ENCODE data around the gene NMT1. TPM values are rescaled to one million over a fixed set of nuclear protein-coding genes. Genes with fewer than 3 reads are reported as not detected.
A peak's percentile ranks its signal among the peaks of the same experiment; 100 is the strongest.
"Not testable (repeated sequence)": the region's sequence is repeated elsewhere in the genome, so short reads cannot be mapped to it uniquely, and the experiment has no call there.

NMT1 gene
- total RNA-seq, 2 experiments from 2014 or later: 136 to 148 TPM

DNA sequence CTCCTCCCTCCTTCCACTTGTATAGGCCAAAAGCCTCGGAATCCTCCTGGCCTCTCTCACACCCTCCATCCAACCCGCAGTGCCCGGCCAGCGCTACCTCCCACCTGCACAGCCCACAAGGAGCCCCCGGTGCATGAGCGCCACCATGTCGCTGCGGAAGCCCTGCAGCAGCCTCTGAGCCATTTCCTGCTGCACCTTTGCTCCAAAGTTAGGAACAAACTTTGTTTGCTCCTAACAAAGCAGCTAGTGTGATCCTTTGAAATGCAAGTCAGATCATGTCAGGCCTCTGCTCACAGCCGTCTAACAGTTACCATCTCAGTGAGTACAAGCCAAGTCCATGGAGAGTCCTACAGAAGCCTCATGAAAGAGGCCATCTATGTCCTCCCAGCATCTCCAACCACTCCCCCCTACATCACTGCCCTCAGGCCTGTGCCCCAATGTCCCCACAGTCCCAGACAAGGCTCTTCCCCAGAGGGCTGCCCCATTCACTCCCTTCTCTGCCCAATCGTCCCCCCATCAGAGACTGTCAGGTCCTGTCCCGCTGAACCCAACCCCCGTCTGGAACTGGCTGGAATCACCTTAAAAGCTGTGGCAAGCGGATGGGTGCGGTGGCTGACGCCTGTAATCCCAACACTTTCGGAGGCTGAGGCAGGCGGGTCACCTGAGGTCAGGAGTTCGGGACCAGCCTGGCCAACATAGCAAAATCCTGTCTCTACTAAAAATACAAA lies 17.1 kb upstream of the NMT1 start:
- Mint-ChIP-seq H3K27ac (no peak overlapping the region), H3K27me3 (no peaks in the 10 kb centered on the region), H3K4me3 (no peak overlapping the region), H3K4me1 (peaks cover 16% of the 10 kb centered on the region), H3K9me3 (ENCODE audit: low read depth) (no peaks in the 10 kb centered on the region), H3K36me3 (peaks cover 3% of the 10 kb centered on the region)
- no peak for DNase-seq
- CTCF ChIA-PET: interaction anchor here (1.6 to 1.7 kb wide), 2 partner anchors 22 to 55 kb away, joined by 4 to 5 read pairs; no protein-coding TSS in a partner anchor
- no peak for ATAC-seq

DNA sequence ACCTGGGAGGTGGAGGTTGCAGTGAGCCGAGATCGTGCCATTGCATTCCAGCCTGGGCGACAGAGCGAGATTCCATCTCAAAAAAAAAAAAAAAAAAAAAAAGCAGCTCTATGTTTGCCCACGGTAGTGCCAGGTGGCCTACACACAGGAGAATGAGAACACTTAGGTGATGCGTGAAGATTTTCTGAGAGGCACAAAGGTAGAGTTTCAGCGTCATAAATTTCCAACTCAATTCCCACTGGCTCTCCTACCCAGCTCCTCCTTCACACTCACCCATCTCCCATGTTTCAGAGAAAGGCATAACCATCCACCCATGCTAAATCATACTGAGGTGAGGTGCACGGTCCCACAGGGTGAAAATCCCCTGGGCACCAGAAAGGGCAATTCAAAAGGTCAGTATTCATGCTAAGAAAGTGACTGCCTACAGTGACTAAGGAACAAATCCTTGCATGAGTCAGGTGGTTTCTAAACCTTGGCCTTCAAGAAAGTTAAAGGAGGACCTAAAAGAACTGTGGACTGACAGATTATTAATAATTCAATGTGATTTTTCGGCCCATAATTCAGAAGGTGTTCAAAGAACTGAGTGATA lies 14.5 kb upstream of the NMT1 start:
- CTCF ChIA-PET: interaction anchor here (0.7 to 1.8 kb wide), 2 partner anchors 89 to 183 kb away, joined by 3 to 4 read pairs; partner anchors contain the start of gene ACBD4
- no peak overlapping the region for H3K4me3 Mint-ChIP-seq
- no peak for ATAC-seq
- peak overlapping the region; percentile 15 for H3K27ac Mint-ChIP-seq
- peaks cover 3% of the 10 kb centered on the region for H3K36me3 Mint-ChIP-seq
- no peaks in the 10 kb centered on the region for H3K9me3 Mint-ChIP-seq (ENCODE audit: low read depth)
- H3K4me1 Mint-ChIP-seq: peaks cover 32% of the 10 kb centered on the region
- no peak for DNase-seq
- no peaks in the 10 kb centered on the region for H3K27me3 Mint-ChIP-seq

GRCh38 chr17:45048795-45049563 lies 12.1 kb upstream of the NMT1 start:
- ATAC-seq (no peak), DNase-seq (no peak)
- no peaks in the 10 kb centered on the region for H3K9me3 Mint-ChIP-seq (ENCODE audit: low read depth)
- peaks cover 38% of the 10 kb centered on the region for H3K4me1 Mint-ChIP-seq
- no peaks in the 10 kb centered on the region for H3K27me3 Mint-ChIP-seq
- H3K4me3 Mint-ChIP-seq: peak overlapping the region; percentile 20
- H3K27ac Mint-ChIP-seq: peak overlapping the region; percentile 61
- CTCF ChIA-PET: interaction anchor here (0.7 to 3.1 kb wide), 12 partner anchors 10 to 329 kb away, joined by 3 to 25 read pairs (median 5); partner anchors contain the start of genes ACBD4 and NMT1
- H3K36me3 Mint-ChIP-seq: peaks cover 9% of the 10 kb centered on the region

DNA sequence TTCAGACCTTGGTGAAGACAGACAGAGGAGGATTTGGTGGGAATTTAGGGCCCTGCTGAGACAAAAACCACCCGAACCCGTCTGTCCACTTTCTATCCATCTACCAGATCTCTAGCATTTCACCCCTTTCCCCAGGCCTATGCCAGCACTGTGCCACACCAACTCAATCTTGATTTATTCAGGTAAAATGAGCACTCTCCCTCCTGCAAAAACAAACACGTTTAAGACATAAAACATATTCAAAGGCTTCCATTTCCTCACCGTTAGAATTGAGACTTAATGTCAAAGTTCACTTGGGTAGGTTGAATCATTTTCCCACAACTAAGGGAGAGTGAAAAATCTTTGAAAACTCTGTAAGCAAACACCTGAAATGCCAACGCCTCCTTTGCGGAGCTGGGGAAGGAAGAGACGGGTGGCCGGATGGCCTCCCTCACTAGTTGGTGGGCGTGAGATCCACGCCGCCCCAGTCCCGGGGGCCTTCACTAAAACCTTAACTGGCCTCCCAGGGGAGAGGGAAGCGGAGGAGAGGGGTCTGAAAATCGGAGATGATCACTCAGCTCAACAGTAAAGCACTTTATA lies 10.5 kb upstream of the NMT1 start:
- H3K27me3 Mint-ChIP-seq: no peaks in the 10 kb centered on the region
- H3K27ac Mint-ChIP-seq: peak overlapping the region; percentile 87
- H3K9me3 Mint-ChIP-seq (ENCODE audit: low read depth): no peaks in the 10 kb centered on the region
- ATAC-seq (peak; percentile 13), DNase-seq (peak; percentile 63)
- CTCF ChIA-PET: interaction anchor here (0.8 to 3.1 kb wide), 12 partner anchors 10 to 130 kb away, joined by 3 to 25 read pairs (median 5); partner anchors contain the start of genes ACBD4 and NMT1
- H3K4me1 Mint-ChIP-seq: peaks cover 43% of the 10 kb centered on the region
- H3K36me3 Mint-ChIP-seq: peaks cover 11% of the 10 kb centered on the region
- H3K4me3 Mint-ChIP-seq: peak overlapping the region; percentile 91

DNA sequence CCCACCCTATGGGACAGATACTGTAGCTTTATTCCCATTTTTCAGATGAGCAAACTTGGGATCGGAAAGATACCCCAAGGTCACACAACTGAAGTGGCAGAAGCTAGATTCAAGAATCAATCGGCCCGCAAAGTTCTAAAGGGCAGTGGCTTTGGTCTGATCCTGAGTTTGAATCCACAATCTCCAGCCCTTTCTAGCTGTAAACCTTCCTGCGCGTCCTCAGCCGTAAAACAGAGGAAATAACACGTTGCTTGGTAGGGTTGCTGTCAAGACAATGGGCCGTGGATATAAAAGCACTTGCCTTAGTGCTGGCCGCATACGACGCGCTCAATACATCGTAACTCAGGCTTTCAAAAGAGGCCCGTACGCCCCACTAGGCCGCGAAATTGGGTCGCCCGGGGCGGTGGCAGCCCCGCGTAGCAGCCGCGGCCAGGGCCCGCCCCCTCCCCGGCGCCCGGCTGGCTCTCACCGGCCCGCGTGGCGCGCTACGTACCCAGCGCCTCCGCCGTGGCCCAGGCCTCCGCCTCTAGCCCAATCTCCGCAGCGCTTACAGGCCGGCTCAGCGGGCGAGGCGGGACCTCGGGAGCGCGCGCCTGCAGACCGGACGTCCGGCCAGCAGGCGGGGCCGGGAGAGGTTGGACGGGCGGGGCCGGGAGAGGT lies 9.9 kb upstream of the NMT1 start, which contains the start of gene DCAKD:
TSS of gene DCAKD (minus strand) at position 573 of the 660 bp plus-strand sequence. CDS start 16,747 bp downstream, outside the sequence.
- Mint-ChIP-seq H3K4me3 (peak within 1 kb of the TSS; percentile 91), H3K27me3 (no peaks in the 10 kb centered on the region), H3K36me3 (peaks cover 11% of the 10 kb centered on the region), H3K4me1 (peaks cover 45% of the 10 kb centered on the region), H3K9me3 (ENCODE audit: low read depth) (no peaks in the 10 kb centered on the region), H3K27ac (peak within 1 kb of the TSS; percentile 91)
- DNase-seq (peak; percentile 96), ATAC-seq (peak; percentile 98)
- CTCF ChIA-PET: interaction anchor here (0.8 to 3.1 kb wide), 11 partner anchors 9 to 131 kb away, joined by 3 to 25 read pairs (median 4); partner anchors contain the start of genes ACBD4, HEXIM2 and NMT1

DNA sequence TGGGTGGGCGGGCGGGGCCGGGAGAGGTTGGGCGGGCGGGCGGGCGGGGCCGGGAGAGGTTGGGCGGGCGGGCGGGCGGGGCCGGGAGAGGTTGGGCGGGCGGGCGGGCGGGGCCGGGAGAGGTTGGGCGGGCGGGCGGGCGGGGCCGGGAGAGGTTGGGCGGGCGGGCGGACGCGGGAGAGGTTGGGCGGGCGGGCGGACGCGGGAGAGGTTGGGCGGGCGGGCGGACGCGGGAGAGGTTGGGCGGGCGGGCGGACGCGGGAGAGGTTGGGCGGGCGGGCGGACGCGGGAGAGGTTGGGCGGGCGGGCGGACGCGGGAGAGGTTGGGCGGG lies 9.4 kb upstream of the NMT1 start:
- H3K4me1 Mint-ChIP-seq: peaks cover 43% of the 10 kb centered on the region
- not testable (repeated sequence) for H3K27ac Mint-ChIP-seq; H3K27me3 Mint-ChIP-seq; H3K36me3 Mint-ChIP-seq; ATAC-seq; H3K9me3 Mint-ChIP-seq (ENCODE audit: low read depth); H3K4me3 Mint-ChIP-seq; DNase-seq
- CTCF ChIA-PET: interaction anchor here (0.8 to 1.9 kb wide), 3 partner anchors 9 to 110 kb away, joined by 3 to 6 read pairs (median 3); partner anchors contain the start of genes ACBD4, HEXIM2 and NMT1

GRCh38 chr17:45052052-45052772 lies 8.9 kb upstream of the NMT1 start:
- H3K36me3 Mint-ChIP-seq: peaks cover 9% of the 10 kb centered on the region
- H3K27me3 Mint-ChIP-seq: no peaks in the 10 kb centered on the region
- H3K9me3 Mint-ChIP-seq (ENCODE audit: low read depth): no peaks in the 10 kb centered on the region
- peak overlapping the region; percentile 78 for H3K4me3 Mint-ChIP-seq
- DNase-seq (peak; percentile 88), ATAC-seq (peak; percentile 30)
- H3K4me1 Mint-ChIP-seq: peaks cover 43% of the 10 kb centered on the region
- CTCF ChIA-PET: interaction anchor here (0.8 to 1.9 kb wide), 3 partner anchors 9 to 110 kb away, joined by 3 to 6 read pairs (median 3); partner anchors contain the start of genes ACBD4, HEXIM2 and NMT1
- H3K27ac Mint-ChIP-seq: peak overlapping the region; percentile 91

DNA sequence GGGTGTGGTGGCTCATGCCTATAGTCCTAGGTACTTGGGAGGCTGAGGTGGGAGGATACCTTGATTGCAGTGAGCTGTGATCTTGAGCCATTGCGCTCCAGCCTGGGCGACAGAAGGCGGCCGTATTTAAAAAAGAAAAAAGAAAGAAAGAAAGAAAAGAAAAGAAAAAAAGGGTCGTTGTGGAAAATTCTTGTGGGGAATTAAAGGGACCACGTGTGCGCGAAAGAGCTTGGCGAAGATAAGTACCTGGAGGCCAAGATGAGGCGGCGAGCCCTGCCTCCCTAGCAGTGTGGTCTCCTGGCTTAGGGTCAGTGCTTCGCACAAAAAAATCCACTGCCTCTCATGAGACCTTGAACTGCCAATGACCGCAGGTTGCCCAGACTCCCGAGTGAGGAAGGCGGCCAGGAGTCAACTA lies 728 bp upstream of the NMT1 start:
- DNase-seq (no peak), ATAC-seq (no peak)
- Mint-ChIP-seq H3K36me3 (peaks cover 14% of the 10 kb centered on the region), H3K4me3 (peak overlapping the region; percentile 90), H3K27ac (peak overlapping the region; percentile 92), H3K9me3 (ENCODE audit: low read depth) (no peaks in the 10 kb centered on the region), H3K4me1 (peaks cover 47% of the 10 kb centered on the region), H3K27me3 (no peaks in the 10 kb centered on the region)
- CTCF ChIA-PET: interaction anchor here (0.9 to 2.4 kb wide), 10 partner anchors 8 to 137 kb away, joined by 3 to 13 read pairs (median 4); partner anchors contain the start of genes ACBD4 and DCAKD

DNA sequence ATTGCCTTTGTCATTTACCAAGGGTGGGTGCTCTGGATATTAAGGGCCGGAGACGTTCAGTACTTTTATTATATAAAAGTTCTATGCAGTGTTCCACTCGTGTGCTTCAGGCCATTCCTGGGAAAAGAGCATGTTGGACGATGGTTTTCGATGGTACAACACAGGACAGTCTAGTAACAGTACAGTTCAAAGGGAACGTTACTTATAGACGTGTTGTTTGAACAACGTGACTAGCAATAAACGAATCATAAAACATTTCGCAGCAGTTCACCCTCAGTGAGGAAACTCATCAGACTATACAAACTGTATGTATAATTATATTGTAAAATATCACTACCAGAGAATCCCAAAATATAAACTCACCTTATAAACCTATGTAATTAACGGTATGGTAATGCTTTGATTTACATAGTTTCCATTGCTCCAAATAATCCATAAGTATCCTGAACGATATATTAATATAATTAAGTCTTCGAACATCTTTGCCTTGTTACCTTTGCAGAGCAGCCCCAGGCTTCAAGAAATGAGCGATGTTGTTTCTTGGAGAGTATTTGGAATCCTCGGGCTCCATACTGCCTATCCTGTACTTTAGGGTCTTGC lies 589 bp downstream of the NMT1 start:
- Mint-ChIP-seq H3K9me3 (ENCODE audit: low read depth) (no peaks in the 10 kb centered on the region), H3K27ac (peak overlapping the region; percentile 92), H3K27me3 (no peaks in the 10 kb centered on the region), H3K36me3 (peaks cover 14% of the 10 kb centered on the region), H3K4me1 (peaks cover 42% of the 10 kb centered on the region), H3K4me3 (peak overlapping the region; percentile 90)
- DNase-seq (no peak), ATAC-seq (no peak)
- CTCF ChIA-PET: interaction anchor here (0.9 to 2.4 kb wide), 9 partner anchors 9 to 256 kb away, joined by 3 to 13 read pairs (median 5); partner anchors contain the start of gene ACBD4

GRCh38 chr17:45063198-45063597 lies 2.1 kb downstream of the NMT1 start:
- H3K9me3 Mint-ChIP-seq (ENCODE audit: low read depth): no peaks in the 10 kb centered on the region
- no peak for ATAC-seq
- H3K27ac Mint-ChIP-seq: no peak overlapping the region
- H3K4me3 Mint-ChIP-seq: no peak overlapping the region
- H3K4me1 Mint-ChIP-seq: peaks cover 42% of the 10 kb centered on the region
- H3K27me3 Mint-ChIP-seq: no peaks in the 10 kb centered on the region
- DNase-seq: no peak
- H3K36me3 Mint-ChIP-seq: peaks cover 25% of the 10 kb centered on the region
- CTCF ChIA-PET: interaction anchor here (1.4 kb wide), 1 partner anchor 184 kb away, joined by 3 read pairs; no protein-coding TSS in a partner anchor

DNA sequence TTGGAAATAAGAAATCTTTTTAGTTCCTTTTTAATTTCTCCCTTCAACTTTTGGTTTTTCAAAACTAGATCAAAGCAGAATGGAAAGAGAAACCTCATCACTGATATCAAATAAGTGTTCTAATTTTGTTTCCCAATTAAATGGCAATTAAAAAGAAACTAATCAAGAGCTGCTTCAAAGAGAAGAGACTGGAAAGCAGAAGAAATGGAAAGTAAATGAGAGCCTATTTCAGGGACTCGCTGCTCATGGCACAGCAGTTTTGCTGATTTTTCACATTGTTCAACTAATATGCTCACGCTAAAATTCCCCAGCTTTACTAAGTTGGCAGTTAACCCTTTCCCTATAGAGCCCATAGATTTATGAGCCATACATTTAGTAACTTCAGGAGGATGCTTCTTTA lies 6.5 kb downstream of the NMT1 start:
- H3K4me3 Mint-ChIP-seq: no peak overlapping the region
- no peaks in the 10 kb centered on the region for H3K9me3 Mint-ChIP-seq (ENCODE audit: low read depth)
- no peaks in the 10 kb centered on the region for H3K27me3 Mint-ChIP-seq
- peaks cover 33% of the 10 kb centered on the region for H3K36me3 Mint-ChIP-seq
- CTCF ChIA-PET: interaction anchor here (0.8 to 2.1 kb wide), 4 partner anchors 17 to 68 kb away, joined by 3 to 5 read pairs (median 4); partner anchors contain the start of gene ACBD4
- no peak overlapping the region for H3K27ac Mint-ChIP-seq
- DNase-seq (no peak), ATAC-seq (no peak)
- peaks cover 18% of the 10 kb centered on the region for H3K4me1 Mint-ChIP-seq

All from activated CD8-positive, alpha-beta memory T cell treated with anti-CD3 and anti-CD28 coated beads, Interleukin-2, amount 10 ng/mL, durations not matched to agents 7 days and 5 days (primary cell).